CD4-positive, alpha-beta T cell (primary cell): ENCODE results near the gene CEP112. TPM values are rescaled to one million over a fixed set of nuclear protein-coding genes. Genes with fewer than 3 reads are reported as not detected.

Experiments
- ATAC-seq: fragments of 200-7000 bp; cut with Tn5 transposase; one replicate; pipeline ENCODE4 v1.10.0; 2022; ENCODE audit warnings: mild to moderate bottlenecking; ENCODE audit not compliant: poor library complexity
- CTCF ChIA-PET: fragments of 350-600 bp; sonication (Branson Sonifier 250); formaldehyde crosslinking; loops from one replicate; lab custom pipeline; 2021; ENCODE audit warnings: antibody characterized with exemption, inconsistent platforms; lab: Charles Lee
- POLR2A ChIA-PET: fragments of 350-600 bp; sonication (Branson Sonifier 250); formaldehyde crosslinking; loops from one replicate; lab custom pipeline; 2021; ENCODE audit warnings: antibody characterized with exemption, inconsistent platforms; lab: Charles Lee
- DNase-seq, 14 experiments: peaks; one replicate each; pipeline ENCODE4 v3.0.0-alpha.2; 2013 to 2020; ENCODE audit warnings: mixed read lengths in 2 of 14
- H3K27ac ChIP-seq, 2 donors: one replicate each; pipeline versions ENCODE4 v1.5.1 to v1.7.0; 2013; ENCODE audit warnings: low read length in 2 of 2, low read depth in 1 of 2, mild to moderate bottlenecking in 1 of 2
- H3K27me3 ChIP-seq, 2 experiments: 1 replicate in 1 of 2; 2 replicates in 1 of 2; pipeline versions ENCODE4 v1.6.1 to v1.7.0; 2013; ENCODE audit warnings: low read length in 2 of 2, control low read depth in 1 of 2, mild to moderate bottlenecking in 1 of 2, moderate library complexity in 1 of 2; ENCODE audit not compliant: insufficient read depth in 2 of 2, control insufficient read depth in 1 of 2
- H3K36me3 ChIP-seq: one replicate; pipeline ENCODE4 v1.6.1; 2013; ENCODE audit warnings: low read length, control low read depth; ENCODE audit not compliant: insufficient read depth
- H3K4me1 ChIP-seq: one replicate; pipeline ENCODE4 v1.6.1; 2013; ENCODE audit warnings: low read length, control low read depth; ENCODE audit not compliant: insufficient read depth
- H3K4me3 ChIP-seq: one replicate; pipeline ENCODE4 v1.5.1; 2013; ENCODE audit warnings: mild to moderate bottlenecking, low read length, moderate library complexity
- H3K9me3 ChIP-seq, 2 experiments: 1 replicate in 1 of 2; 2 replicates in 1 of 2; pipeline versions ENCODE4 v1.6.1 to v1.7.0; 2013; ENCODE audit warnings: low read length in 2 of 2, mild to moderate bottlenecking in 2 of 2, control low read depth in 1 of 2, moderate library complexity in 1 of 2; ENCODE audit not compliant: control insufficient read depth in 1 of 2, insufficient read depth in 1 of 2
- H3K27ac Mint-ChIP-seq: one replicate; pipeline ENCODE4 v1.8.0; 2020; ENCODE audit warnings: mixed read lengths
- H3K27me3 Mint-ChIP-seq: one replicate; pipeline ENCODE4 v1.8.0; 2021; ENCODE audit warnings: mixed read lengths
- H3K36me3 Mint-ChIP-seq: one replicate; pipeline ENCODE4 v1.8.0; 2021; ENCODE audit warnings: low read depth, mixed read lengths
- H3K4me1 Mint-ChIP-seq: one replicate; pipeline ENCODE4 v1.8.0; 2021; ENCODE audit warnings: low read depth, mixed read lengths
- H3K4me3 Mint-ChIP-seq: one replicate; pipeline ENCODE4 v1.8.0; 2020; ENCODE audit warnings: mild to moderate bottlenecking, mixed read lengths
- H3K9me3 Mint-ChIP-seq: one replicate; pipeline ENCODE4 v1.8.0; 2020; ENCODE audit warnings: mixed read lengths
- intact Hi-C, 2 experiments: fragments of 100-400 bp; cut with DNase I in 1 of 2; cut with micrococcal nuclease in 1 of 2; formaldehyde crosslinking; loops; one replicate each; pipeline versions ENCODE4 v1.15.1 to v1.9.0; 2023 to 2025; cut with DNase I, micrococcal nuclease
- total RNA-seq, 174 experiments: library from RNA in 2 of 174; stranded (reverse) in 2 of 174; gene quantifications; one replicate each; pipeline ENCODE4 v1.2.3 and lab custom pipeline; 2021 to 2026
- TF ChIP-seq, protein P1 (sequence below): fragments of 200-600 bp; IDR thresholded peaks from one replicate; pipeline ENCODE4 v1.8.0; 2022; ENCODE audit warnings: antibody characterized with exemption, mild to moderate bottlenecking

Gene CEP112
- total RNA-seq, 2 experiments from 2014 or later, result 1.6 to 2.2 TPM

DNA sequence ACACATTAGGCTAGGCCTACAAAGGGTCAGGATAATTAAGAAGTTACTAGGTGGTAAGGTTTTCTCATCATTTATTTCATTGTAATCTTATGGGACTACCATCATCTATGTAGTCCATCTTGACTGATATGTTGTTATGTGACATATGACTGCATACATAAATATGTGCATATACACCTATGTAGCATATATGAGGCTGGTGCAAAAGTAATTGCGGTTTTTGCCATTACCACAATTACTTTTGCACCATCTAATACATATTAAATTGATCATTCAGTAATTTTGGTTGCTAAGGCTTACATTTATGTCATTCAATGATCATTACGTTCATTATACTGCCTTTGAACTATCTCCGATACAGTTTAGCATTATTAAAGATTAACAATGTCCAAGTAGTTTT, 462.7 kb downstream of the CEP112 start:
- CTCF ChIA-PET, result no interaction called here
- Mint-ChIP-seq H3K9me3 (no peaks in the 10 kb centered on the region), H3K27me3 (no peaks in the 10 kb centered on the region), H3K27ac (no peak overlapping the region), H3K4me3 (no peak overlapping the region), H3K36me3 (no peaks in the 10 kb centered on the region), H3K4me1 (peaks cover 33% of the 10 kb centered on the region)
- Histone ChIP-seq H3K4me3 (no peak overlapping the region), H3K4me1 (no peaks in the 10 kb centered on the region), H3K27ac (no peak overlapping the region), H3K9me3 (no peaks in the 10 kb centered on the region), H3K27me3 (no peaks in the 10 kb centered on the region), H3K36me3 (no peaks in the 10 kb centered on the region)
- no peak for ATAC-seq
- POLR2A ChIA-PET, result interaction anchor here (1.7 kb wide), 1 partner anchor 14 kb away, joined by 4 read pairs; no protein-coding TSS in a partner anchor
- TF ChIP-seq, protein P1, sequence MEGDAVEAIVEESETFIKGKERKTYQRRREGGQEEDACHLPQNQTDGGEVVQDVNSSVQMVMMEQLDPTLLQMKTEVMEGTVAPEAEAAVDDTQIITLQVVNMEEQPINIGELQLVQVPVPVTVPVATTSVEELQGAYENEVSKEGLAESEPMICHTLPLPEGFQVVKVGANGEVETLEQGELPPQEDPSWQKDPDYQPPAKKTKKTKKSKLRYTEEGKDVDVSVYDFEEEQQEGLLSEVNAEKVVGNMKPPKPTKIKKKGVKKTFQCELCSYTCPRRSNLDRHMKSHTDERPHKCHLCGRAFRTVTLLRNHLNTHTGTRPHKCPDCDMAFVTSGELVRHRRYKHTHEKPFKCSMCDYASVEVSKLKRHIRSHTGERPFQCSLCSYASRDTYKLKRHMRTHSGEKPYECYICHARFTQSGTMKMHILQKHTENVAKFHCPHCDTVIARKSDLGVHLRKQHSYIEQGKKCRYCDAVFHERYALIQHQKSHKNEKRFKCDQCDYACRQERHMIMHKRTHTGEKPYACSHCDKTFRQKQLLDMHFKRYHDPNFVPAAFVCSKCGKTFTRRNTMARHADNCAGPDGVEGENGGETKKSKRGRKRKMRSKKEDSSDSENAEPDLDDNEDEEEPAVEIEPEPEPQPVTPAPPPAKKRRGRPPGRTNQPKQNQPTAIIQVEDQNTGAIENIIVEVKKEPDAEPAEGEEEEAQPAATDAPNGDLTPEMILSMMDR, result no peak
- DNase-seq, result no peak
- intact Hi-C loops, result no loop called here

DNA sequence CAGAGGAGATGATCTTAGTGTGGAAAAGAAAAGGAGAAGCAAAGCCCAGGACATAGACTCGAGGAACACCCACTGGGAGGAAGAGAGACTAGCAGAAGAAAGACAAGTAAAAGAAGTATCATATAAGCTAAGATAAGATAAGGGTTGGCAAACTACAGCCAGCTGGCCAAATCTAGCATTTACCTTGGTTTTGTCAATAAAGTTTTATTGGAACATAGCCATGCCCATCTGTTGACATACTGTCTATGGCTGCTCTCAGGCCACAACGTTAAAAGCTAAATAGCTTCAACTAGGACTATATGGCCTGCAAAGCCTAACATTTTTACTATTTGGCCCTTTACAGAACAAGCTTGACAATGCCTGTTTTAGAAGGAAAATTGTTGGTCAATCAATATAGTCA, 464.1 kb downstream of the CEP112 start:
- Histone ChIP-seq H3K4me1 (no peaks in the 10 kb centered on the region), H3K27me3 (no peaks in the 10 kb centered on the region), H3K4me3 (no peak overlapping the region), H3K27ac (no peak overlapping the region), H3K36me3 (no peaks in the 10 kb centered on the region), H3K9me3 (no peaks in the 10 kb centered on the region)
- ATAC-seq, result no peak
- Mint-ChIP-seq H3K4me1 (peaks cover 20% of the 10 kb centered on the region), H3K36me3 (no peaks in the 10 kb centered on the region), H3K9me3 (no peaks in the 10 kb centered on the region), H3K27ac (no peak overlapping the region), H3K4me3 (no peak overlapping the region), H3K27me3 (no peaks in the 10 kb centered on the region)
- TF ChIP-seq, protein P1, result no peak
- intact Hi-C loops, result no loop called here
- CTCF ChIA-PET, result interaction anchor here (0.9 kb wide), 1 partner anchor 11 kb away, joined by 3 read pairs; no protein-coding TSS in a partner anchor
- DNase-seq, result no peak
- POLR2A ChIA-PET, result interaction anchor here (1.0 to 1.7 kb wide), 2 partner anchors 15 to 23 kb away, joined by 4 to 9 read pairs; no protein-coding TSS in a partner anchor

DNA sequence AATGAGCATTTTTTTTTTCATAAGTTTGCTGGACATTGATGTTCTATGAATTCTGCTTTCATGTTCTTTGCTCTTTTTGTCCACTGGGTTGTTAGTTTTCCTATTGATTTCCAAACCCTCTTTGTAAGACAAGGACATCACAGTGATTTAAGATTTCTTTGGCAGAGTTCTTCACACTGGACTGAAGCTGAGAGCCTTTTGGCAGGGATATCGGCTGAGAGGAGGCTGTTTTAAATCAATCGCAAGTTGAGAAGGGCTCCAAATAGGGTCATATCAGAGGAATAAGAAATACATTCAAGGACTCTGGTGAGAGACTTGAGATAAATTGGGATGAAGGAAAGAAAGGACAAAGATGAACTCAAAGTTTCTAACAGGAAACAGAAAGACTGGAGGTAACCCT, 464.7 kb downstream of the CEP112 start:
- TF ChIP-seq, protein P1, result no peak
- POLR2A ChIA-PET, result no interaction called here

More for the DNA sequence above, 464.7 kb downstream of the CEP112 start:
- Mint-ChIP-seq H3K27me3 (no peaks in the 10 kb centered on the region), H3K4me3 (no peak overlapping the region), H3K4me1 (peaks cover 14% of the 10 kb centered on the region), H3K9me3 (no peaks in the 10 kb centered on the region), H3K27ac (no peak overlapping the region), H3K36me3 (no peaks in the 10 kb centered on the region)
- intact Hi-C loops, result no loop called here
- Histone ChIP-seq H3K9me3 (no peaks in the 10 kb centered on the region), H3K36me3 (no peaks in the 10 kb centered on the region), H3K4me3 (no peak overlapping the region), H3K27me3 (no peaks in the 10 kb centered on the region), H3K4me1 (no peaks in the 10 kb centered on the region), H3K27ac (no peak overlapping the region)
- CTCF ChIA-PET, result no interaction called here
- DNase-seq, result no peak
- no peak for ATAC-seq
